ENCODE measurements around the gene ICA1.
"Not testable (repeated sequence)": the region's sequence is repeated elsewhere in the genome, so short reads cannot be mapped to it uniquely, and the experiment has no call there.

The ICA1 gene

DNA sequence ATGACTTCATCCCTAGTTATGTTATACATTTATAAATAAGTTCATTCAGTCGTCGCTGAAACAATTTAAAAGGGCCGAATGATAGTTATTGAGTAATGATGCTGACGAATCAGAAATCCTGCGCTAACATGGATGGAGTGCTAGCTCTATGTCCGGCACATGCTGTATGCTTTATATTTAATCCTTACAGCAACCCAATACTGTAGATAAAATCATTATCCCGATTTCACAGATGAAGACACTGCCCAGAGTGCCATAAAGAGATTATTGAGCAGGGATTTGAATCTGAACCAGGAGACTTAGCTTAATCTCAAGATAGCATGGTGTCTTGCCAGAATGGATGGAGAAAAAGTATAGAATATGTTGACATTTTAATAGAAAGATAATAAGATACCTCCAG is 1.1 kb upstream of the ICA1 start:
- no peak for DNase-seq (ENCODE audit: low read depth, low spot score)

DNA sequence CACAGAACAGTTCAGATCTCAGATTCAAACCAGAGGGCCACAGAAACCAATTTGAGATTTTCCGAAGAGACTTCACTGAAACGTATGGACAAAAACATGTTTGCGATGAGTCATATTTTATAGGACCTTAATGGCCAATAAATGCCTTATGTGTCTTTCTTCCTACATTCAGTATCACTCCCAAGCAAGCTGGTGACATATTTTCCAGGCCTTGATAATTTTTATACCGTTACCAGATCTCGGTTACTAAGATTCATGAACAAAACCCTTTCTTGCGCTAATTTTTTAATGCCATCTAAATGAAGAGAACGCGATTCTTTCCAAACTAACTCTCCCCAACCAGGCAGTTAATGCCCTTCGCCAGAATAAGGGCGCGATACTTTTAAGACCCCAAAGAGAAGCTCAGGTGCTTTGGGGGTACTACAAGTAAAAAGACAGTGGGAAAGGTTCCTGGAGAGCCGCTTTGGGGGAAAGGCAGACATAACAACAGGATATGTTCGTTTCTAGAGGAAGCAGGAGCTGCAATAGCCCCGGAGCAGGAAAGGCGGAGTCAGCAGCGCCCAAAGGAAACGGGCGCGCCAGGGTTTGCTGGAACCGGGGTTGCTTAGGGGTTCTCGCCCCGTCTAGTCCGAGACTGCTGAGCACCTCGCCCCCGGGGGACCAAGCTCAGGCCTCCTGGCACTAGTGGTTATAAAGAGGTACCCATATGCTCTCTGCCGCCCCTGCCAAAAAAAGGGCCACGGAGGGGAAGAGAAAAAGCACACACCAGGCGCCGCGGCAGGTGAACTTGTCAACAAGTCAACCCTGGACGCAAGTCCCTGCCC is 884 bp downstream of the ICA1 start:
- no peak for DNase-seq (ENCODE audit: low read depth, low spot score)

DNA sequence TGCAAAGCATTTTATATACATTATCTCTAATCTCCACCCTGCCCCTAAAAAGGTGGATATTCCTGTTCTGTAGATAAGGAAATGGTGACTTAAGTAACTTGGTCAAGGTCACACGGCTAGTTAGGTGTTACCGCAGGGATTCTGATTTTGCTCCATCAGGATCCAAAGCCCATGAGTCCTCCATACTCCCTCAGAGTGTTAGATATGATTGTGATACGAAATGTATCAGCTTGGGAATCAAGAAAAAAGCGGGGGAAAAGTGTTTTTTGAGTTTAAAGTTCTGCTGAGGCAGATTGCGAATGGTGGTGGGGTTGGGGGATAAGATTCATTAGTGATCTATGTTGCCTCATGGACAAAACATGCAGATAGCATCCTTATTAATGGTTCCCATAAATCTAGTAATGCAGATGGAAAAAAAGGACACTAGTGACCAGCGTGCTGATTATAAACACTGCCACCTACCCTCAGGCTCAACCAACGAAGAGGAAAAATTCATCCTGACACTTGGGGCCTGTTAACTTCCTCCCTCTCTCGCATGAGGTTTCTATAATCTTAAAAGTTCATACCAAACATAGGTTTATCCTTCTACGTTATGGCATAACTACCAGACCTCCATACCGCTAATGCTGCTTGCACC is 2.3 kb downstream of the ICA1 start:
- no peak for DNase-seq (ENCODE audit: low read depth, low spot score)

DNA sequence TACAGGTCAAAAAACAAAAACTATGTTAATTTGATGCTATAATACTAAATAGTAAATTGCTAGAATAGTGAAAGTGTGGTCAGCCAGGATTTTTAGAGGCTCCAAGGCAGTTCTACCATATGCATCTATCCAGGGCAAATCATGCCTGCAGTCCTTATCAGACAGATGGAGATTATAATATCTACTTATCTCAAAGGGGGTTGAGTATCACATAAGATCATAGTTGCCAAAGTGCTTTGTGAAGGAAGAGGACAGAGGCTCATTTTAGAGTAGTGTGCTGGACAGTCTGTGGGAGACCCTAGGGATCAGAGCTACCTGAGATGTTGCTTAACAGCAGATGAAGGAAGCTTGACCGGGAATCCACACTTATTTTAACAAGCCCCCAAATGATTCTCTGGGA is 3.2 kb downstream of the ICA1 start:
- DNase-seq (ENCODE audit: low read depth, low spot score): no peak

DNA sequence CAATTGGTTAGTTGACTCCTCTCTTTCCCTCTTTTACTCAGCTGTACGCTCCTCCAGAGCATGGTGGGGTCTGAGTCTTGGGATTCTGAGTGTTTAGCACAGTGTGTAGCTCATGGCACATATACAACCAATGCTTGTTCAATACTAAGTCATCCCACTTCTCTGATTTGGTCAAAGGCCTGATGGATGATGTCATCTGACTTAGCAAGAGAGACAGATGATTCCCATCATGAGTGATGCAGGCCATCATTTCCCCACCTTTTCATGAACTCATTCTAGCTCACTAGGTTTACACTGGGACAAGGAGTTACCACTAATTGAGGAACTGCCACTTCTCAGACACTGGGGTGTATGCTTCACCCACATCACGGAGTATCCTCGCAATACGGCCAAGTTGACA is 3.8 kb downstream of the ICA1 start:
- no peak for DNase-seq (ENCODE audit: low read depth, low spot score)

DNA sequence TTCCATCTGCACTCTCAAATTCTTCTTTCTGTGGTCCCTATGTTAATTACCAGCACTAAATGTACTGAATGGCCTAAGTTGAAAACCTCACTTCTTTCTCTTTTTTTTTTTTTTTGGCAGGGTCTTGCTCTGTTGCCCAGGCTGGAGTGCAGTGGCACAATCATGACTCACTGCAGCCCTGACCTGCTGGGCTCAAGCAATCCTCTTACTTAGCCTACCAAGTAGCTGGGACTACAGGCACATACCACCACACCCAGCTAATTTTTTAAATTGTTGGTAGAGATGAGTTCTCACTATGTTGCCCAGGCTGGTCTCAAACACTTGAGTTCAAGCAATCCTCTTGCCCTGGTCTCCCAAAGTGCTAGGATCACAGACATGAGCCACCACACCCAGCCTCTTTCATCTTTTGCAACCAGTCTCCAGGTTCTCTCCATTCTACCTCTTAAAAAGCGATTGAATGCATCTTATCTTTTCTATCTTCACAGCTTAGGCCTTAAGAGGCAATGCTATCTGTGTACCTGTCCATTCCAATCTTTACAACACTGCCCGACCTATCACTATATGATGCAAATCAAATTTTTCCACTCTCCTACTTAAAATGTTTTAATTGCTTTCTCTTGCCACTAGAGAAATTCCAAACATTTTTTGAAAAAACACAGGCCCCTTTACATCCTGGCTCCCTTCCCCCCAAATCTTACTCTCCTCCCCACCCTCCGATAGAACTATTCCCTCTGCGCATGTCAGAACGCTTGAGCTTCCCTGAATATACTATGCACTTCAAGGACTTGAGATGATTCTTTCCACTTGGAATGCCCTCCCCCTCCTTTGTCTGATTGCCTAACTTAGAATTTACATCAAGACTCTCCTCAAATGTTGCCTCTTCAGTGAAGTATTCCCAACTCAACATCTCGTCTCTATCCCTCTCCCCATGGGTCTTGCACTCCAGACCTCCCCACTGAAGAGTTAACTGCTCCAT is 6.0 kb downstream of the ICA1 start:
- no peak for DNase-seq (ENCODE audit: low read depth, low spot score)

DNA sequence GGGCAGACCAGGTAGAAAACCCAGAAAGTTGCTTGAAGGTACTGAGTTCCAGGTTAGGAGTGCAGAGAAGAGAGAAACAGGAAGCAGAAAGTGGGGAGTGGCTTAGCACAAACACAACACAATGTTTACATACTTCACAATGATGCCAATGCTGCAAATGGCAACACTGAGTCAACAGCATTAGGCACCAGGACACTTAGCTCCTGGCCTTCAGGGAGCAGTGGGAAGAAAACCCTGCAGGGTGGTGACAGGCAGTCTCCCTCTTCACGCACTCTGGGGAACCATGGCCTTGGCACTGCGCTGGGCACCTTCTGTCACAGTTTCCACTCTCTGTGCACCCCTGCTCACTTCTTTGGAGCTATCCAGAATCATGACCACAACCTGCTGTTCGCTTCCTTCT is 7.3 kb downstream of the ICA1 start:
- no peak for DNase-seq (ENCODE audit: low read depth, low spot score)

DNA sequence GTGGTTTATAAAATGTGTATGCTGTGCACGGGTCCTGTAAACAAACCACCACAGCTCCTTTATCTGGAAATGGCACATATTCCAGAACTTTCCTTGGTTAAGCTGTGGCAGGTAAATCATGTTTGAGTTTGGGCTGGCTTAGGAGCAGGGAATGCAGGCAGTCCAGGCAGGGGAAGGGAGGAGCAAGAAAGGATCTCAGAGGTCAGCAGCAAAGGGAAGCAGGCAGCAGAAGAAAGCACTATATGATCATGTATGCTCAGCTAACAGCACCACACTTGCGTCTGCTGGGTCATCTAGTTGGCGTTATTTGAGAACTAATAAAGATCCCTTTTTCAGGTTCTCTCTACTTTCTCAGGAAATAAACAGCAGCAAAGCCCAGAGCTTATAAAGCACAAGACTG is 7.8 kb downstream of the ICA1 start:
- DNase-seq (ENCODE audit: low read depth, low spot score): no peak

DNA sequence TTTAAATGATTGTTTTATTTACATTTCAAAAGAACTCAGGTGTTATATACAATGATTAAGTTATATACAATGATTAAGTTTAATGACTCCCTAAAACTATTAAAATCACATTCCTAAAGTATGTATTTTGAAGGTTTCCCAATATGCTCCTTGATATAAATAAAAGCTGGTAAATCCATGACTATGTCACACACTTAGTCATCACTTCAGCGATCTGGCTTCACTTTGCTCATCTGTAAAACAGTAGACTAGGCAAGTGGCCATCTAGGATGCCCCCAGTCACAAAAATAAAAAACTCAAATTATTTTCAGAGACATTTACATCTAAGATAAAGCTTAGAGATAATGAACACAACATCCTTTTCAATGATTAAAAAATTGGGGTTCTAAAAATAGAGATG is 10.8 kb downstream of the ICA1 start:
- no peak for DNase-seq (ENCODE audit: low read depth, low spot score)

DNA sequence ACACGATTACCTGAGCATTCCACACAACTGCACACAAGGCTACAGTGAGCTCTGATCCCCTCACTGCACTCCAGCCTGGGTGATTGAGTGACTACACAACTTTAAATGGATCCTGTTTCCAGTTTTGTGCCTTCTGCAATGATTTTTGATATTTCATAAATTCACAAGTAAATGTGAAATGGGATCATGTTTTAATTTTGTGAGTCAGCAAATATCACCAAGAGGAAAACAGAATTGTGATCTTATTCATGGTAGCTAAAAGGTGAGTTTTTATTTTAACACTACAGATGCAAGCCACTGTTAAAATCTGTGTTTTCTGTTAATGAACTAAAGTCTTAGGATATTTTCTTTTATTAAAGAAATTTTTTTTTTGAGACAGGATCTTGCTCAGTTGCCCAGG is 11.4 kb downstream of the ICA1 start:
- no peak for DNase-seq (ENCODE audit: low read depth, low spot score)

DNA sequence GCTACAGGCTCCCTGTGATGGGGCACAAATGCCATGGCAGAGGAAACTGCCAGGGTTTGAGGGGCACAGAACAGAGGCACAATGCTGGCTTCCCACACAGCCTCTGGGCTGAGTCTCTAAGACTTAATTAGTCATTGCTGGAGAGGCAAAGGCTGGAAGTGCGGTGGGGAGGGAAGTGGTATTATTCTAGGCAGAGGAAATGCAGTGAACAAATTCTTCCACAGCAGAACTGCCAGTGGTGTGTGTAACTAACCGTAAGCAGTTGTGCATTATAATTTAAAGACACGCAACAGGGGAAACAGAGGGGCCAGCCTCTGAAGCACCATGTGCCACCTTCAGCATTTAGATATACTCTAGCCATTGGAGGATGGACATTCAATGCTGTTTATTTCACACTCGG is 12.8 kb downstream of the ICA1 start:
- no peak for DNase-seq (ENCODE audit: low read depth, low spot score)

DNA sequence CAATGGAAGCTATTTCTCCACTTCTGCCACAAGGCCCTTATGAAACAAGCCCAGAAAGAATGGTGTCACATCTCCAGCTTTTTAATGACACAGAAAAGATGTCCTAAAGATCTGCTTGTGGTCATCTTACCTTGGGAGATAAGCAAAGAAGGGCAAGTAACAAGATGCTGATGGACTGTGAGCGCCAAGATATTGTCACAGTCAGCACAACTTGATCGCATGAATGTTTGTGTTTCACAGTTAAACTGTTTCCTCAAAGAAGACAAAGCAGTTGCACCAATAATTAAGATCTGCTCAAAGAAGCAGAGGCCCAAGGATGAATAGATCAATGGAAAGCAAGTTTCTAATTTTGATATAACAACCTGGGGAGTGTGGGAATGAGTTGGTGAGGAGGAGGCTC is 15.9 kb downstream of the ICA1 start:
- DNase-seq (ENCODE audit: low read depth, low spot score): no peak

DNA sequence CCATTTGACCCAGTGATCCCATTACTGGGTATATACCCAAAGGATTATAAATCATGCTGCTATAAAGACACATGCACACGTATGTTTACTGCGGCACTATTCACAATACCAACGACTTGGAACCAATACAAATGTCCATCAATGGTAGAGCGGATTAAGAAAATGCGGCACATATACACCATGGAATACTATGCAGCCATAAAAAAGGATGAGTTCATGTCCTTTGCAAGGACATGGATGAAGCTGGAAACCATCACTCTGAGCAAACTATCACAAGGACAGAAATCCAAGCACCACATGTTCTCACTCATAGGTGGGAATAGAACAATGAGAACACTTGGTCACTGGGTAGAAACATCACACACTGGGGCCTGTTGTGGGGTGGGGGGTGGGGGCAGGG is 16.9 kb downstream of the ICA1 start:
- DNase-seq (ENCODE audit: low read depth, low spot score): not testable (repeated sequence)

DNA sequence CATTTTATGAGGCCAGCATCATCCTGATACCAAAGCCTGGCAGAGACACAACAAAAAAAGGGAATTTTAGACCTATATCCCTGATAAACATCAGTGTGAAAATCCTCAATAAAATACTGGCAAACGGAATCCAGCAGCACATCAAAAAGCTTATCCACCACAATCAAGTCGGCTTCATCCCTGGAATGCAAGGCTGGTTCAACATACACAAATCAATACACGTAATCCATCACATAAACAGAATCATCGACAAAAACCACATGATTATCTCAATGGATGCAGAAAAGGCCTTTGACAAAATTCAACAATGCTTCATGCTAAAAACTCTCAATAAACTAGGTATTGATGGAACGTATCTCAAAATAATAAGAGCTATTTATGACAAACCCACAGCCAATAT is 18.9 kb downstream of the ICA1 start:
- not testable (repeated sequence) for DNase-seq (ENCODE audit: low read depth, low spot score)

DNA sequence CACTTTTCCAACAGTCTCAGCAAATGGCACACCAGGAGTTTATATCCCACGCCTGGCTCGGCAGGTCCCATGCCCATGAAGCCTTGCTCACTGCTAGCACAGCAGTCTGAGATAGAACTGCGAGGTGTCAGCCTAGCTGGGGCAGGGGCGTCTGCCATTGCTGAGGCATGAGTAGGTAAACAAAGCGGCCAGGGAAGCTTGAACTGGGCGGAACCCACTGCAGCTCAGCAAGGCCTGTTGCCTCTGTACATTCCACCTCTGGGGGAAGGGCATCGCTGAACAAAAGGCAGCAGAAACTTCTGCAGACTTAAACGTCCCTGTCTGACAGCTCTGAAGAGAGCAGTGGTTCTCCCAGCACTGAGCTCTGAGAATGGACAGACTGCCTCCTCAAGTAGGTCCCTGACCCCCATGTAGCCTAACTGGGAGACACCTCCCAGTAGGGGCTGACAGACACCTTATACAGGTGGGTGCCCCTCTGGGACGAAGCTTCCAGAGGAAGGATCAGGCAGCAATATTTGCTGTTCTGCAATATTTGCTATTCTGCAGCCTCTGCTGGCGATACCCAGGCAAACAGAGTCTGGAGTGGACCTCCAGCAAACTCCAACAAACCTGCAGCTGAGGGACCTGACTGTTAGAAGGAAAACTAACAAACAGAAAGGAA is 22.1 kb downstream of the ICA1 start:
- not testable (repeated sequence) for DNase-seq (ENCODE audit: low read depth, low spot score)

DNA sequence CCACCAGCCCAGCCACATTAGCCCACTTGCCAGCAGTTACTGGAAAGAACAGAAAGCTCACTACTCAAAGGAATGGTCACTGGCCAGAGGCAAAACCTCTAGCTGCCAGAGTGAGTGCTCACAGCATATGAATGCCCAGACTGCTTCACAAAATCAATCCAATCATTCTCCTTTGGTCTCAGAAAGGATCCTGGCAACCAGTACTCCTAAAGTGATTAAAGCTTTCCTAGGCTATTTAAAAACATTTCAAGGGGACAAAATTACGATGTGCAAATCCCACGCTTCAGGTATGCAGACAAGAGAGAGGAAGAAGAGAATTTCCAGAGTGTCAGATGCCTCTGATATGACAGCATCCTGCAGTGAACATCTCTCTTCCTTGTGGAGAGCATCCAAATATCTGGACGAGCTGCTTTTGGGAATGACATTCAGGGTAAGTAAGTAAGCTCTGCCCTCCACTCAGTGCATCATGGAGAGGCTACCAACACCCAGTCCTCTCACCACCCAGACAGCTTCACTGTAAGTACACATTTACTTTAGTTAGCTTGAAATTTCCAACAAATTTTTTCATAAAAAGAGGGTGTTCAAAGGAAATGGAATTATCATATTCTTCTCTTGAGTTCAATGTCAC is 25.1 kb downstream of the ICA1 start:
- DNase-seq (ENCODE audit: low read depth, low spot score): no peak

DNA sequence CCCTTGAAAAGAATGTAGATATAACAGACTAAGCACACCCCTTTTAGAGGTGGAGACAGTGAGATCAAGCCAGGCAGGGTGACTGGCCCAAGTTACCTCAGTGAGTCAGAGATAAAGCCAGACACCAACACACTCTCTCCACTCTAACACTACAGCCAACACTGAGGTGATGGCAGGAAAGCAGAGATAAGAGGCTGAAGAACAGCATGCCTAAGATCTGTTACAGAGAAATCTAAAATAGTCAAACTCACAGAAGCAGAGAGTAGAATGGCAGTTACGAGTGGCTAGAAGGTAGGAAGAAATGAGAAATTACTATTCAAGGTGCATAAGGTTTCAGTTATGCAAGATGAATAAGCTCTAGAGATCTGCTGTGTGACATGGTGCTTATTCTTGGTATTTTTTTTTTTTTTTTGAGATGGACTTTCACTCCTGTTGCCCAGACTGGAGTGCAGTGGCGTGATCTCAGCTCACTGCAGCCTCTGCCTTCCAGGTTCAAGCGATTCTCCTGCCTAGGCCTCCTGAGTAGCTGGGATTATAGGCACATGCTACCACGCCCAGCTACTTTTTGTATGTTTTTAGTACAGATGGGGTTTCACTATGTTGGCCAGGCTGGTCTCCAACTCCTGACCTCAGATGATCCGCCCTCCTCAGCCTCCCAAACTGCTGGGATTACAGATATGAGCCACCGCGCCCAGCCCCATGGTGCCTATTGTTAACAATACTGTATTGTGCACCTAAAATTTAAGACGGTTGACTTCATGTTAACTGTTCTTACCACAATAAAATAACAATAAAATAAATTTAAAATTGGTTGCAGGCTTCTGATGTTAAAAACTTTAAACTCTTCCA is 28.7 kb downstream of the ICA1 start:
- no peak for DNase-seq (ENCODE audit: low read depth, low spot score)

DNA sequence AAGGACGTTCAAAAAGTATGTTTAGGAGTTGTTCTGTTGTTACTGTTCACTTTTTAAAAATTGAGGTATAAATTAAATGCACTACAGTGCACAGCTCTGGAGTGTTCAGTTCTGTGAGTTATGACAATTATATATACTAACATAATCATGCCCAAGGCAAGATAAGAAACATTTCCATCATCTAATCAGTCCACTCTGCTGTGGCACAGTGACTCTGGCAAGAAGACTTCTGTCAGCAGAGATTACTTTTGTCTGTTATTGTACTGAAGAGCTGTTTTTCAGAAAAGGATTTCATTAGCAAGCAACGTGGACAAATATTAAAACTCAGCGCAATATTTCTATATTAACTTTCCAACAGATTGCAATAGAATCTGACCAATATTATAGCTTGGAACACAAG is 32.0 kb downstream of the ICA1 start:
- no peak for DNase-seq (ENCODE audit: low read depth, low spot score)

DNA sequence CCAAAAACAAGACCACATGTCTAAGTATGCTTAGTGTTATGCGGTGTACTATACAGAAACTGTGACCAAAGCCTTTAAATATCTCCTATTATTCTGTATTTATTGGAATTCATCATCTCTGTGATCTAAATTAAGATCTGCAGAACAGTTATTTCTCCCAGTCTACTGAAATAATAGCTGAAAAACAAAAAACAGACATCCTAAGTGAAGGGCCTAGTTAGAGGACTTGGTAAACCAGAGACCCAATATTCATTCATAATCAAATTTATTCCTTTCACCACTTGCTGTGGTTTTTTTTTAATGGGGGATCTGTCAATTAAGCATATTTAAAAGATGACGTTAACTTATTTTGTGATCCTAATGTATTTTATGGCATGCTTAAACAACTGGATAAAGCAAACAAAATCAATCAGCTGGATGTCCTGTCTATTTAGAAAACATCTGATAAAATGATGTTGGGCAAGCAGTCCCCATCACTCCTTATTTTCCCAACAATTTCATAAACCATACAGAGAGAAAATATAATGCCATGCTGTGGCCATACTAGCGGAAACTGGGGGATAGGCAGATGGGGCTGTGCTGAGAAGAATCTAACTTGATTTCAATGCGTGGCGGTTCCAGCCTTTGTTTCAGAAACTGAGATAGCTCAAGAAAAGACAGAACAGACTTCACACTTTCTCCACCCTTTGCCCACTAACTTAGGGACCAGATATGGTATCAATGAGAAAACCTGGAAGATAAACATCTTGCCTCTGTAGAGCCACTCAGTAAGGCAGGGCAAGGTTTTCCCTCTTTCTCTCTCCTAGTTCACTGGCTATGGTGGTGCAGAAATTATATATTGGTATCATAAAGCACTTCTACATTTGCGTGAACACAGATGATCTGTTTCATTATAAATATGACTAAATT is 32.9 kb downstream of the ICA1 start:
- no peak for DNase-seq (ENCODE audit: low read depth, low spot score)

Data from activated naive CD8-positive, alpha-beta T cell treated with anti-CD3 and anti-CD28 coated beads, Interleukin-2, amount 50 U/mL, for 16 hours (primary cell).